ENCODE data around the gene OTOP2.

DNA sequence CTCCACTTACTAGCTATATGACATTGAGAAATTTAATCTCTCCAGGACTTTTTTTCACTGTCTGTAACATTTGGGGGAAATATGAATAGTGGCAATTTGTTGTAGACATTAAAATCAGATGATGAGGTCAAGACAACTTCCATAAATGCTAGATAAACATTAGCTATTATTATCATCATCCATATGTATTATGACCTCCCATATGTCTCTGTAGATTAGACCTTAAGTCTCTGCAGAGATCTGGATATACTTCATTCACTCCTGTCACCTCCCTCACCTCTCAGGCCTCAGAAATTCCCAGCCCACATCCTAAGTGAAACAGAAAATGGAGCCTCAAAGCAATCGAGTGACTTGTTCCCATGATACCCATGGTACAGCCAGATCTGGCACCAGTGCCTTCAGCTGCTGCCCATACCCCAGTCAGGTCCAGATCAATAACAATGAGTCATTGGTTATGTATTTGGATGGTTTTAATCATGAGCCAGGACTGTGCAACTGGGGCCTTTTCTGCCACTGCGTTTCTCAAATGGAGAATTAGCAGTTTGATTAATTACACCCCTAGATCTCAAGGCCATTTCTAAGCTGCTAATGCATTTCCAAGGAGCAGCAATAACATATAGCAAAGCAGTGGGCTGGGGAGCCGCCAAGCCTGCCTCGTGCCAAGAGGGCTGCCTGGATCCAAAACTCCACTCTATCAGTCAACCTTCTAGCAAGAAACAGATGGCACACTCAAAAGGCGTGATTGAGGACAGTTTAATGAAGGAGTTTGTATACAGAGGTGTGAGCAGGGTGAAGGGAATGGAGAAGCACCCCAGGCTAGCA is 48.7 kb upstream of the OTOP2 start:
- TF ChIP-seq EZH2 (IDR thresholded peaks at IDR 0.05; ENCODE audit: borderline replicate concordance, low read depth, low read length, severe bottlenecking), result no peak
- TF ChIP-seq CTCF (IDR thresholded peaks at IDR 0.05; ENCODE audit: borderline replicate concordance, extremely low read depth, low read length, poor library complexity, severe bottlenecking), result no peak

All from DND-41 (cell line).